HFF-Myc (cell line): ENCODE results near the gene RNF144B.

Experiments used
- DNase-seq: peaks from one replicate; pipeline ENCODE4 v3.0.0-alpha.2; 2011; ENCODE audit warnings: low read depth; ENCODE audit errors: extremely low read depth
- H3K4me3 ChIP-seq: replicated peaks from 2 replicates; pipeline ENCODE4 v1.5.1; 2011; ENCODE audit warnings: low read depth, mild to moderate bottlenecking, control low read depth, low read length
- TF ChIP-seq, protein P1 (sequence below): IDR thresholded peaks from 2 replicates; pipeline ENCODE4 v1.5.1; 2012; ENCODE audit warnings: mild to moderate bottlenecking, low read depth, low read length, control low read depth; ENCODE audit errors: missing control alignments

The RNF144B gene

DNA sequence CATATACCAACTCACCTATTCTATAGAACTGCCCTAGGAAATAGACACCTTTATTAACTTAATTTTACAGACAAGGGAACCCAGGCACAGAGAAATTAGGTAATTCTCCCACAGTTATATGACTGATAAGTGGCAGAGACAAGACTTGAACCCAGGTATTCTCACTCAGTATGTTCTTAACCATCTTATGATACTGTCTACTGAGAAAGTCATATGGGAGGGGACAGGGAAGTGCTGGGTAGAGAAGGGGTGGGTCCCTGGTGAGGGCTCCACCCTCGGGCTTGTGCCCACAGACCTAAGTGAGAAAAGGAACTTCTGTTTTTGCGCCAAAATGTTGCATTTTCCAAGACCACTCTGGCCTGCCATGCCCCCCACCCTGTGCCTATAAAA is 123.5 kb downstream of the RNF144B start:
- H3K4me3 ChIP-seq, result no peak overlapping the region
- DNase-seq, result no peak
- TF ChIP-seq, protein P1, sequence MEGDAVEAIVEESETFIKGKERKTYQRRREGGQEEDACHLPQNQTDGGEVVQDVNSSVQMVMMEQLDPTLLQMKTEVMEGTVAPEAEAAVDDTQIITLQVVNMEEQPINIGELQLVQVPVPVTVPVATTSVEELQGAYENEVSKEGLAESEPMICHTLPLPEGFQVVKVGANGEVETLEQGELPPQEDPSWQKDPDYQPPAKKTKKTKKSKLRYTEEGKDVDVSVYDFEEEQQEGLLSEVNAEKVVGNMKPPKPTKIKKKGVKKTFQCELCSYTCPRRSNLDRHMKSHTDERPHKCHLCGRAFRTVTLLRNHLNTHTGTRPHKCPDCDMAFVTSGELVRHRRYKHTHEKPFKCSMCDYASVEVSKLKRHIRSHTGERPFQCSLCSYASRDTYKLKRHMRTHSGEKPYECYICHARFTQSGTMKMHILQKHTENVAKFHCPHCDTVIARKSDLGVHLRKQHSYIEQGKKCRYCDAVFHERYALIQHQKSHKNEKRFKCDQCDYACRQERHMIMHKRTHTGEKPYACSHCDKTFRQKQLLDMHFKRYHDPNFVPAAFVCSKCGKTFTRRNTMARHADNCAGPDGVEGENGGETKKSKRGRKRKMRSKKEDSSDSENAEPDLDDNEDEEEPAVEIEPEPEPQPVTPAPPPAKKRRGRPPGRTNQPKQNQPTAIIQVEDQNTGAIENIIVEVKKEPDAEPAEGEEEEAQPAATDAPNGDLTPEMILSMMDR, result no peak

DNA sequence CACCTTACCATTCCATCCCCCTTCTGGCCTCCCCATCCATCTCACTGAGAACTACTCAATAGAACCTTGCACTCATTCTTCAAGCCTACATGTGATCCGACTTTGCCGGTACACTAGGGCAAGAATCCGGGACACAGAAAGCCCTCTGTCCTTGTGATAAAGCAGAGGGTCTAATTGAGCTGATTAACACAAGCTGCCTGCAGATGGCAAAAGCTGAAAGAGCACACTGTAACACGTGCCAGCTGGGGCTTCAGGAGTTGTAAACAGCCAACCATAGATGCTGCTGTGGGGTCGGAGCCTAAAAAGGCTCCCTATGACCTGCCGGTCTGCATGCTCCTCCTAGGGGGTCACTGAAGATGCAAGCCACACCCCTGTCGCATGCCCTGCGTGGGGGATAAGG is 124.1 kb downstream of the RNF144B start:
- no peak overlapping the region for H3K4me3 ChIP-seq
- TF ChIP-seq, protein P1, result no peak
- no peak for DNase-seq

DNA sequence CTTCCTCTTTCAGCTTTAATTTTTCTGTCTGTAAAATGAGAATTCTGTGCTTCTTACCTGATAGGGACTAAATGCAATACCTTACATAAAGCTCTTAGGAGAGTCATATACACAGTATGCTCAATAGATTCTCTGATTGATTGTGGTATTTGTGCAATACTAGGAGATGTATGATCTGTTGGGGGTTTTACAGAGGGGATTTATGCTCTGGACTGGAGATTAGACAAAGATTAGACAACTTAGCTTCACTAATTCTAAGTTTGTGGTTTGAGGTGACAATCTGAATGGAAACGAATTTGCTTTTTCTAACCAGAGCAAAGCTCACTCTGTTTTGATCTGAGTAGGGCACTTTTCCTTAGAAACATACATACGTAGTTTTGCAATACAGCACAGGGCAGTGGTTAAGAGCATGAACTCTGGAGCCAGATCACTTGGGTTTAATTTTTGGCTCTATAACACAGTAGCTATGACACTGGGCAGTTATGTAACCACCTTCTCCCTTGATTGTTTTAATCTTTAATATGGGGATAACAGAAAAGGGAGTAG is 126.2 kb downstream of the RNF144B start:
- TF ChIP-seq, protein P1, result no peak
- no peak for DNase-seq

DNA sequence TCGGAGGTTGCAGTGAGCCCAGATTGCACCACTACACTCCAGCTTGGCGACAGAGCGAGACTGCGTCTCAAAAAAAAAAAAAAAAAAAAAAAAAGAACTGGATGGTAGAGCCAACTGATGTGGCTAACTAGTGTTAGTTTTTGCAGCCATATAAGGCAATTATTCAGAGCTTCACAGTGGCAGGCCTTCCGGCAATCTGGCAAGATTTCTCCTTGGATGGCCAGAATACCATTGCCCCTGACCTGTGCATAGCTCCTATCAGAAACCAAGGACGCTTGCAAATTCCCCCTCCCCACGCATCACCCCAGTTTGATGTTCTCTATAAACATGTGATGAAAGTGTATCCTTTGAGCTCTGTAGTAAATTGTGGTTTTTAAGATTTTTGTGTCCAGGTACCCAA is 127.0 kb downstream of the RNF144B start:
- TF ChIP-seq, protein P1, result no peak
- H3K4me3 ChIP-seq, result no peak overlapping the region
- no peak for DNase-seq

More for the DNA sequence above, 126.2 kb downstream of the RNF144B start:
- H3K4me3 ChIP-seq, result no peak overlapping the region

DNA sequence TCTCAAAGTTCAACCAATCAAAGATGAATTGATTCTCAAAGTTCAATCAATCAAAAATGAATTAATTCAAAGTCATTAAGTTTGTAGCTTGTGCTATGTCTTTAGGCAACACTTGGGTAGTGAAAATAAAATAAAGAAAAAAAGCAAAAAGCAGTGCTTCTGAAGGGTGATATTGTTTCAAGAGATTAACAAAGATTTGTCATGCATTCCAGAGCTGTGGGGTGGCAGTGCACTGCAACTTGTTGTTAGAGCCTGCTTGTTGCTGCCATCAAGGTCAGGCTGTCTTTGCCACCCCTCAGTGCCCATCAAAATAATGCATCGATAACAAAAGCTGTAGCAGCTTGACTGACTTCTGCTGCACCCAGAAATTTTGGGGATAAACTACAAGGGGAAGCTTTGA is 128.6 kb downstream of the RNF144B start:
- no peak for DNase-seq
- no peak overlapping the region for H3K4me3 ChIP-seq
- TF ChIP-seq, protein P1, result no peak
